NCI-H1417 treated with DMSO at 0.1 percent for 48 hours (cell line): ENCODE measurements around the gene DESI1.
"Not testable (repeated sequence)": the region's sequence is repeated elsewhere in the genome, so short reads cannot be mapped to it uniquely, and the experiment has no call there.

Experiments used
- DNase-seq: peaks from one replicate; lab custom pipeline; 2025; lab: John Stamatoyannopoulos, UW

Gene DESI1

GRCh38 chr22:41558241-41558630 is 62.6 kb downstream of the DESI1 start:
- not testable (repeated sequence) for DNase-seq

GRCh38 chr22:41557401-41558240 is 63.2 kb downstream of the DESI1 start:
- DNase-seq: no peak

- DNase-seq: no peak
Observed at GRCh38 chr22:41556561-41556960, 64.3 kb downstream of the DESI1 start.

GRCh38 chr22:41555325-41555982 is 65.4 kb downstream of the DESI1 start:
- no peak for DNase-seq

DNA sequence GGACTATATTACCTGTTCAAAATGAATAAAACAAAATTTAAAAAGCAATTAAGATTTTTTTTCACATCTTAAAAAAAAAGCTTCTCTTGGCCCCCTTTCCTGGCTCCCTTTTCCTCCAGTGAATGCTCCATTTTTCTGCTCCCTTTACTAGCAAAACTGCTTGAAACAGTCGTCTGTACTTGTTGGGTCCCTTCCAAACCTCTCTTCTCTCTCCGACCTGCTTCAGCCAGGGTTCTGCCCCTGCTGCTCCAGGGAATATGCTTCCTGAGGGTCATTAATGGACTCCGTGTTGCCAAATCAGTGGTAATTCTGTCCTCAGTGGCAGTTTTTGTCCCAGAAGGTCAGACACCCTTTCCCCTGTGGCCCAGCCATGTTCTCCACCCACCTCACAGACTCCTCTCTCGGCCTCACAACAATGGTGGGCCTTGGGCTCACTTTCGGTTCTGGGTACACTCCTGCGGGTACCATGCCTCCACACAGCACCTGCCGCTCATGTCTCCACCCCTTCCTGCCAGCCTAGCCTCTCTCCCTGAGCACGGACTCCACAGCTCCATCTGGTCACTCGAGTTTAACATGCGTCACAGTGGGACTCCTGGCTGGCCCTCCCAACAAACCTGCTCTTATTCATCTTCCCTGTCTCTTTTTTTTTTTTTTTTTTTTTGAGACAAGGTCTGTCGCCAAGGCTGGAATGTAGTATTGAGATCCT is 68.8 kb downstream of the DESI1 start:
- DNase-seq: no peak

DNA sequence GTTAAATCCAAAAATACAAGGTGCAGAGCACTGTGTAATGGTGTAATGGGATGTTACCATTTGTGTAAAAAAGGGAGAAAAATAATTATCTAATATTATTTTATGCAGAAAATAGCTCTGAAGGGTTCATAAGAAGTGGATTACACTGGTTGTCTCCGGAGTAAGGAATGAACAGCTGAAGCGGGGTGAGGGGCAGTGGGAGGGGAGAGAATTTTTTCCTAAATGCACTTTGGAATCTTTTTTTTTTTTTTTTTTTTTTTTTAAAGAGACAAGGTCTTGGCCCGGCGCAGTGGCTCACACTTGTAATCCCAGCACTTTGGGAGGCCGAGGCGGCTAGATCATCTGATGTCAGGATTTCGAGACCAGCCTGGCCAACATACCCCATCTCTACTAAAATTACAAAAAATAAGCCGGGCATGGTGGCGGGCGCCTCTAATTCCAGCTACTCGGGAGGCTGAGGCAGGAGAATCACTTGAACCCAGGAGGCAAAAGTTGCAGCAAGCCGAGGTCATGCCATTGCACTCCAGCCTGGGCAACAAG is 69.8 kb downstream of the DESI1 start:
- no peak for DNase-seq

- DNase-seq: no peak
Observed at GRCh38 chr22:41548830-41549211, 72.0 kb downstream of the DESI1 start.
